Lower lobe of right lung (tissue), 2 donors: ENCODE results near the gene OSM. TPM values are rescaled to one million over a fixed set of nuclear protein-coding genes. Genes with fewer than 3 reads are reported as not detected.

ENCODE experiments used
- ATAC-seq, 2 donors: fragments of 200-7000 bp; cut with Tn5 transposase; one replicate each; pipeline ENCODE4 v1.9.1; 2020 to 2022; ENCODE audit warnings: mild to moderate bottlenecking in 2 of 2, moderate library complexity in 2 of 2
- DNase-seq: peaks from one replicate; pipeline ENCODE4 v3.0.0-alpha.2; 2020
- H3K27ac ChIP-seq: fragments of 200-600 bp; one replicate; pipeline ENCODE4 v1.8.0; 2022
- H3K27me3 ChIP-seq: fragments of 200-600 bp; one replicate; pipeline ENCODE4 v1.8.0; 2022; ENCODE audit warnings: low read depth
- H3K36me3 ChIP-seq: fragments of 200-600 bp; one replicate; pipeline ENCODE4 v1.8.0; 2022; ENCODE audit warnings: mild to moderate bottlenecking
- H3K4me1 ChIP-seq: fragments of 200-600 bp; one replicate; pipeline ENCODE4 v1.8.0; 2022
- H3K4me3 ChIP-seq: fragments of 200-600 bp; one replicate; pipeline ENCODE4 v1.8.0; 2022; ENCODE audit warnings: mild to moderate bottlenecking
- H3K9me3 ChIP-seq: fragments of 200-600 bp; one replicate; pipeline ENCODE4 v1.8.0; 2022
- CTCF ChIP-seq: fragments of 200-600 bp; IDR thresholded peaks from one replicate; pipeline ENCODE4 v1.8.0; 2022; ENCODE audit warnings: antibody characterized with exemption, mild to moderate bottlenecking
- intact Hi-C: fragments of 100-400 bp; cut with DNase I; formaldehyde crosslinking; loops from one replicate; pipeline ENCODE4 v1.11.0; 2022
- total RNA-seq: library from RNA; stranded (reverse); fragmentation: NEBNext Ultra II Directional; extraction: Animal tissue kit (Norgen Biotek cat#: 25700); gene quantifications from one replicate; pipeline ENCODE4 v1.2.1, GENCODE V29; 2021
- donor health status: DM: no; HTN: yes; CAD: no; lungs with severe emphysema.

The OSM gene
- total RNA-seq, 1 donor from 2014 or later, result 1.1 TPM

DNA sequence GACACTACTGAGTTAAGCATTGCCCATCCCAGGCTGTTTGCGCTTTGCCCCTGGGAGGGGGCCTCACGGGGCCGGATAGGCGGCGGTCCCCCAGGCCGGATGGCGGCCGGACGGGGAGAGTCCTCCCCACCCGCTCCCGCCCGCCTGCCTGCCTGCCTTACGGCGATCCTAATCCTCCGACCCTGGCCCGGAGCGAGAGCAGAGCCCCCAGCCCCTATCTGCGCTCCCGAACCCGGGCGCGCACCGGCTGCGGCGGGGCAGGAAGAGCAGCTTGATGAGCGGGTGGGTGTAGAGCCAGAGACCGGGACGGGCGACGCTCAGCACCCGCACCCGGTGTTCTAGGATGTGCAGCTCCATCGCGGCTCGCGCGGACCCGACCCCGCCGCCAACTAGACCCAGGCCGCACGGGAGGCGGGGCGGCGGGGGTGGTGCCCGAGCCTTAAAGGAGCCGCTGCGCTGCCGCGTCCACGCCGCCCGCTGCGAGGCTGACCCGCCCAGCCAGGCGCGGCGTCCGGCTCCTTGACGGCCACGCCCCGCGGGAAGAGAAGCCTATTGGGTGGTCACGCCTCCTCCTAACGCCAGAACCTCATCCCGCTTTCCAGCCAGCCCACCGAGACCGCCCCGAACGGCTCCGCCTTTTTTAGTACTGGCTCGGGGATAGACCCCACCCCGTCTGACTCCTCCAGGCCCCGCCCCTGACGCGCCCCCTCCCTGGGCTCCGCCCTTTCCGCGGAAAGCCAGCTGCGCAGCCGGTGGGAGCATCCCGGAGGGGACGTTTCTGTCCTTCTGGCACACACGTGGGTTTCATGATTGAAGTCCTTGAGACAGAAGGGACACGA lies 22.7 kb upstream of the OSM start, which contains the start of gene CASTOR1:
TSS of gene CASTOR1 (minus strand) at position 365 of the 839 bp plus-strand sequence. CDS start at position 357, 8 bp downstream.
- no peak for TF ChIP-seq CTCF
- Histone ChIP-seq H3K27me3 (no peaks in the 10 kb centered on the region), H3K27ac (peak within 1 kb of the TSS; percentile 95), H3K36me3 (peaks cover 50% of the 10 kb centered on the region), H3K9me3 (no peaks in the 10 kb centered on the region), H3K4me1 (peaks cover 47% of the 10 kb centered on the region), H3K4me3 (peak within 1 kb of the TSS; percentile 96)
- peak; percentile 91 for ATAC-seq
- intact Hi-C loops, result loop anchor here (10.0 kb wide), 1 partner anchor 95 kb away; the partner anchor contains the start of gene RNF215
- peak; percentile 99 for DNase-seq

GRCh38 chr22:30288419-30289140 lies 21.9 kb upstream of the OSM start:
- intact Hi-C loops, result loop anchor here (10.0 kb wide), 1 partner anchor 96 kb away; the partner anchor contains the start of gene RNF215
- peaks cover 47% of the 10 kb centered on the region for H3K4me1 ChIP-seq
- peak overlapping the region; percentile 95 for H3K27ac ChIP-seq
- H3K27me3 ChIP-seq, result no peaks in the 10 kb centered on the region
- H3K9me3 ChIP-seq, result no peaks in the 10 kb centered on the region
- ATAC-seq (no peak), DNase-seq (no peak)
- peak overlapping the region; percentile 96 for H3K4me3 ChIP-seq
- TF ChIP-seq CTCF, result no peak
- H3K36me3 ChIP-seq, result peaks cover 44% of the 10 kb centered on the region

- Histone ChIP-seq H3K27me3 (no peaks in the 10 kb centered on the region), H3K36me3 (peaks cover 40% of the 10 kb centered on the region), H3K9me3 (no peaks in the 10 kb centered on the region), H3K4me1 (peaks cover 47% of the 10 kb centered on the region), H3K27ac (peak overlapping the region; percentile 95), H3K4me3 (peak overlapping the region; percentile 96)
- ATAC-seq (peak; percentile 69 to 75), DNase-seq (peak; percentile 90)
- peak; percentile 79 for TF ChIP-seq CTCF
- intact Hi-C loops, result loop anchor here (10.0 kb wide), 1 partner anchor 97 kb away; the partner anchor contains the start of gene RNF215
Observed at GRCh38 chr22:30287648-30288418, 21.2 kb upstream of the OSM start.

DNA sequence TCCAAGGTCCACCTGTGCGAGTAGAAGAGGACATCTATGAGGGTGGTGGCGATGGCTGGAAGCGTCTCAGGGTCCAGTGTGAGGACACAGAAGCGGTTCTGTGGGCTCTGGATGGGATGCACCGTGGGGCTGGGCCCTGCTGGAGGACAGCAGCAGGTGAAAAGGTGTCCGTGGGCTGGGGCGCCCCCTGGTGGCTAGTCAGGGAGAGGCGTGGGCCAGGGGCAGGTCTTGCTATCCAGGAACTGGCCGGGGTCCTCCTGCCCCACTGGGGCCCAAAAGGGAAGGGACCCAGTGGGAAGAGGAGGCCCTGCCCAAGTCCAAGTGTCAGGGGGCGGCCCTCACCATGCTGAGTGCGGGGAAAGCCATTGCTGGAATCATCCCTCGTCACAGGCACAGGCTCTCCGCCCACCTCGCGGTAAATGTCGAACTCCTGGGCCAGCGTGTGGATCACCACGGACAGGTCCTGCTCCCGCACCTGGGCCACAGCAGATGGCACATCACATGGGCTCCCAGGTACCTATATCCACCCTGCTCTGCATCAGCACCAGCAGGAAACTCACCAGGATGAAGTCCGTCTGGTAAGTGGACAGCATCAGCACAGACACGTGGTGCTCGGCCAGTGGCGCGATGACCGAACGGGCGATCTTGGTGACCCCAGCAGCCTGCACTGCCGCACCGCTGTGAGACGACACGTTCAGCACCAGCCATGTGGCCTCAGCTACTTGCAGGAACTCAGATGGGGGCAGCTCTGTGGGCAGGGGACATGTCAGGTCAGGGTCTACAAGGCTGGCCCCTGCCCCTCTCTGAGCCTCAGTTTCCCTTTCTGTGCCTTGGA lies 20.4 kb upstream of the OSM start:
- peak overlapping the region; percentile 96 for H3K4me3 ChIP-seq
- peaks cover 32% of the 10 kb centered on the region for H3K36me3 ChIP-seq
- intact Hi-C loops, result loop anchor here (10.0 kb wide), 1 partner anchor 98 kb away; the partner anchor contains the start of gene RNF215
- H3K4me1 ChIP-seq, result peaks cover 44% of the 10 kb centered on the region
- peak; percentile 93 for TF ChIP-seq CTCF
- no peak overlapping the region for H3K27ac ChIP-seq
- no peaks in the 10 kb centered on the region for H3K9me3 ChIP-seq
- peak; percentile 15 to 18 for ATAC-seq
- DNase-seq, result peak; percentile 88
- no peaks in the 10 kb centered on the region for H3K27me3 ChIP-seq
